ENCODE results near the gene PLEKHO2. TPM values are rescaled to one million over a fixed set of nuclear protein-coding genes. Genes with fewer than 3 reads are reported as not detected.

The PLEKHO2 gene
- total and polyA plus RNA-seq, 2 of the 8 experiments (the other 6 are each of a cell fraction or from before 2014, with no cell fraction given), result 16.9 to 20.1 TPM

- no peak for FAIRE-seq
- Histone ChIP-seq H3K9ac (replicated peaks in 1 of 4; ENCODE audit: extremely low read depth in 1 of 4, low read depth in 3 of 4, low read length in 3 of 4) (0 out of 7 replicates have a peak overlapping the region, but pooled peaks of 1 of the 4 experiments have one; percentile 37), H3K36me3 (ENCODE audit: control insufficient read depth in 2 of 4, insufficient read depth in 4 of 4, low read length in 3 of 4) (no peaks in the 10 kb centered on the region), H3K4ac (replicated peaks; ENCODE audit: insufficient read length, low read depth, low read length) (peak overlapping the region; percentile 70), H3K27me3 (replicated peaks in 1 of 4; ENCODE audit: control insufficient read depth in 3 of 4, extremely low read depth in 1 of 4, insufficient read depth in 3 of 4, low read length in 3 of 4) (no peaks in the 10 kb centered on the region), H3K4me1 (replicated peaks in 1 of 4; ENCODE audit: control insufficient read depth in 3 of 4, insufficient read depth in 4 of 4, low read length in 3 of 4) (peaks cover 7 to 26% (median 14%) of the 10 kb centered on the region in 4 experiments; a peak in 6 of 7 replicates), H2BK15ac (ENCODE audit: low read length) (no peak overlapping the region), H2BK20ac (ENCODE audit: low read length) (no peak overlapping the region), H3K9me3 (ENCODE audit: insufficient read depth in 2 of 2, low read depth in 1 of 2, low read length in 1 of 2) (no peaks in the 10 kb centered on the region), H2BK5ac (ENCODE audit: low read depth, low read length) (peak overlapping the region; percentile 78), H3K56ac (replicated peaks; ENCODE audit: insufficient read length, low read depth, low read length) (peak overlapping the region; percentile 81), H2AFZ (ENCODE audit: low read length) (no peak overlapping the region; the same call in 1 of the 2 replicates), H3K4me3 (ENCODE audit: extremely low read depth in 1 of 4, insufficient read depth in 2 of 4, low read depth in 3 of 4, low read length in 4 of 4) (peak overlapping the region; percentile 21 to 62 (median 37)), H4K91ac (replicated peaks; ENCODE audit: insufficient read length, low read length) (peak overlapping the region; percentile 5), H4K20me1 (replicated peaks in 1 of 2; ENCODE audit: control insufficient read depth in 1 of 2, insufficient read depth in 2 of 2, low read length in 2 of 2) (no peaks in the 10 kb centered on the region), H2BK120ac (replicated peaks; ENCODE audit: low read depth, low read length) (no peak overlapping the region), H3K14ac (ENCODE audit: insufficient read length) (no peak overlapping the region), H2AK5ac (ENCODE audit: low read depth, low read length) (no peak overlapping the region), H4K8ac (ENCODE audit: extremely low read depth, insufficient read depth, low read length) (no peak overlapping the region; the same call in 1 of the 2 replicates), H3K27ac (ENCODE audit: low read depth, low read length) (no peak overlapping the region; the same call in 1 of the 2 replicates), H3K23ac (ENCODE audit: insufficient read length) (no peak overlapping the region), H3K79me1 (ENCODE audit: low read depth, low read length) (no peaks in the 10 kb centered on the region), H2BK12ac (ENCODE audit: low read depth, low read length) (peak overlapping the region; percentile 39; the same call in 1 of the 2 replicates), H3K23me2 (ENCODE audit: low read depth, low read length) (peaks cover 10% of the 10 kb centered on the region; the same call in 1 of the 2 replicates), H4K5ac (ENCODE audit: insufficient read length, low read depth, low read length) (peak overlapping the region; percentile 68), H3K4me2 (ENCODE audit: insufficient read depth in 1 of 2, low read depth in 2 of 2, low read length in 2 of 2) (peak overlapping the region; percentile 81 to 83), H3K18ac (ENCODE audit: extremely low read depth, low read length) (peak overlapping the region; percentile 76), H3K79me2 (ENCODE audit: control insufficient read depth in 1 of 2, insufficient read depth in 2 of 2, low read length in 2 of 2) (no peaks in the 10 kb centered on the region)
- TF ChIP-seq KDM4A (IDR thresholded peaks at IDR 0.05; ENCODE audit: low read depth, low read length, severe bottlenecking) (peak; percentile 50), MAX (IDR thresholded peaks at IDR 0.05) (no peak)
- peak in 1 of 2 experiments; percentile 69 for DNase-seq (ENCODE audit: low read depth in 1 of 2, low spot score in 2 of 2)
- ChIA-PET POLR2A (ENCODE audit: partially characterized antibody) (interaction anchor here (0.5 to 2.9 kb wide), 20 partner anchors 7 to 410 kb away, joined by 3 to 16 read pairs (median 6); partner anchors contain the start of genes ANKDD1A, PIF1 and RNU5B-1), CTCF (ENCODE audit: partially characterized antibody) (interaction anchor here (0.6 to 2.8 kb wide), 14 partner anchors 9 to 180 kb away, joined by 3 to 12 read pairs (median 5); no protein-coding TSS in a partner anchor)
- WGBS, 2 experiments (ENCODE audit: extremely low coverage in 1 of 2, insufficient coverage in 1 of 2, insufficient read length in 1 of 2, insufficient replicate concordance in 2 of 2, low coverage in 1 of 2, low lambda C conversion rate in 2 of 2, missing lambda C conversion rate in 1 of 2), result 4% methylated on average over 9 of the region's 20 CpGs; no CpG with 5 or more reads in 1 of the 2 experiments
Measured at GRCh38 chr15:64894395-64895056, 52.8 kb downstream of the PLEKHO2 start.

Measured in H1 (cell line).